Measurements from ENCODE around the gene CHST11.

DNA sequence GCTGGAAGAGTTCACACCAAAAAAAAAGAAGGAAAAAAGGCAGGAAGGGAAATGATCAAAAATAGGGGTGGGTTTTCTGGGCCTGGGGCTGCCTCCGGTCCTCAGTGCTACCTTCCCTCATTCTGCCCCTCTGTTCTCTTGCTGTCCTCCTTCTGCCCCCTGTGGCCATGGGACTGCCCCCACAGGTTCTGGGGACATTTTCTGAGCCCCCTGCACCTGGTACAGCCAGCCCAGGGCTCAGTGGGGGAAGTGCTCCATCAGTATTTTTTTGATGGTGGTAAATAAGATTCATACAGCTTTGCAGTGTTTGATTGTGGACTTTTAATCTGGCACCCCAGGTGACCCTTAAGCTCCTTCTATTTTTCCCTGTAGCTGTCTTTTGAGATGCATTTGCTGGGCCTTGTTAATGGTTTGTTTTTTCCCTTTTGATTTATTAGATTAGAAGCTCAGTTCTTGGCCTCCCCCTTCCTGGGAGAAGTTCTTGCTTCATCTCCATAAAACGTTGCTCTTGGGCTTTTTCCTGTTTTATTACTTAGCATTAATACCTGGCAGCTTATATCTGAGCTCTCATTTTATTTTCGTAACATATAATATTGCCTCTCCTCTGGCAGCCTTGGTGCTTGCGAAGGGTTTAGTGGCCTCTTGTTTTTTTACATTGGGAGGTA is 43.1 kb downstream of the CHST11 start:
- no peak for TF ChIP-seq EP300 (IDR thresholded peaks at IDR 0.05)
- TF ChIP-seq CTCF (IDR thresholded peaks at IDR 0.05), result no peak

All from ovary (tissue), 3 donors.